Mesenchymal stem cell (in vitro differentiated cells and primary cell): ENCODE results near the gene ABHD5.

Experiments used
- DNase-seq: peaks from one replicate; pipeline ENCODE4 v3.0.0-alpha.2; 2013
- H2AFZ ChIP-seq: one replicate; pipeline ENCODE4 v1.6.1; 2013; ENCODE audit warnings: low read depth, mild to moderate bottlenecking, control low read depth, inconsistent platforms, low read length, moderate library complexity
- H2AK5ac ChIP-seq: 2 replicates; pipeline ENCODE4 v1.6.1; 2013; ENCODE audit warnings: low read length, moderate library complexity, mild to moderate bottlenecking, inconsistent platforms; ENCODE audit not compliant: severe bottlenecking
- H2BK120ac ChIP-seq: one replicate; pipeline ENCODE4 v1.6.1; 2013; ENCODE audit warnings: low read depth, mild to moderate bottlenecking, inconsistent platforms, low read length, moderate library complexity
- H2BK12ac ChIP-seq, 2 experiments: one replicate each; pipeline ENCODE4 v1.6.1; 2013; ENCODE audit warnings: inconsistent platforms in 2 of 2, low read length in 2 of 2, mild to moderate bottlenecking in 2 of 2, moderate library complexity in 2 of 2, control low read depth in 1 of 2
- H2BK15ac ChIP-seq: one replicate; pipeline ENCODE4 v1.6.1; 2013; ENCODE audit warnings: mild to moderate bottlenecking, low read depth, inconsistent platforms; ENCODE audit not compliant: poor library complexity, severe bottlenecking
- H2BK5ac ChIP-seq: 2 replicates; pipeline ENCODE4 v1.6.1; 2013; ENCODE audit warnings: low read depth, mild to moderate bottlenecking, low read length, control low read depth, inconsistent platforms; ENCODE audit not compliant: poor library complexity, severe bottlenecking
- H3K14ac ChIP-seq, 2 experiments: one replicate each; pipeline ENCODE4 v1.6.1; 2013; ENCODE audit warnings: inconsistent platforms in 2 of 2, low read length in 2 of 2, control low read depth in 1 of 2, mild to moderate bottlenecking in 1 of 2, moderate library complexity in 1 of 2
- H3K18ac ChIP-seq, 2 experiments: one replicate each; pipeline ENCODE4 v1.6.1; 2013; ENCODE audit warnings: inconsistent platforms in 2 of 2, low read length in 2 of 2, control low read depth in 1 of 2, low read depth in 1 of 2, mild to moderate bottlenecking in 1 of 2
- H3K23ac ChIP-seq, 2 experiments: one replicate each; pipeline ENCODE4 v1.6.1; 2013; ENCODE audit warnings: inconsistent platforms in 2 of 2, low read length in 2 of 2, mild to moderate bottlenecking in 2 of 2, moderate library complexity in 2 of 2, control low read depth in 1 of 2
- H3K27ac ChIP-seq: 2 replicates; pipeline ENCODE4 v1.5.1; 2013; ENCODE audit warnings: mild to moderate bottlenecking, moderate library complexity, low read length, control low read depth, inconsistent platforms; ENCODE audit not compliant: poor library complexity, severe bottlenecking
- H3K27me3 ChIP-seq, 2 experiments: 2 replicates each; pipeline versions ENCODE4 v1.6.1 to v1.7.0; 2013; ENCODE audit warnings: low read length in 2 of 2, mild to moderate bottlenecking in 2 of 2, moderate library complexity in 2 of 2, control low read depth in 1 of 2, inconsistent platforms in 1 of 2; ENCODE audit not compliant: control insufficient read depth in 1 of 2, insufficient read depth in 1 of 2
- H3K36me3 ChIP-seq, 2 experiments: 2 replicates each; pipeline versions ENCODE4 v1.6.1 to v1.7.0; 2013; ENCODE audit warnings: low read length in 2 of 2, control low read depth in 1 of 2, inconsistent platforms in 1 of 2, low read depth in 1 of 2, mild to moderate bottlenecking in 1 of 2; ENCODE audit not compliant: insufficient read depth in 2 of 2, control insufficient read depth in 1 of 2
- H3K4ac ChIP-seq, 2 experiments: one replicate each; pipeline ENCODE4 v1.6.1; 2013; ENCODE audit warnings: inconsistent platforms in 2 of 2, low read length in 2 of 2, mild to moderate bottlenecking in 2 of 2, moderate library complexity in 2 of 2, control low read depth in 1 of 2, low read depth in 1 of 2
- H3K4me1 ChIP-seq: 2 replicates; pipeline ENCODE4 v1.6.1; 2013; ENCODE audit warnings: low read depth, low read length, control low read depth; ENCODE audit not compliant: control insufficient read depth, insufficient read depth
- H3K4me2 ChIP-seq: 2 replicates; pipeline ENCODE4 v1.6.1; 2013; ENCODE audit warnings: low read length, mild to moderate bottlenecking, inconsistent platforms; ENCODE audit not compliant: poor library complexity, severe bottlenecking
- H3K4me3 ChIP-seq, 2 experiments: 2 replicates each; pipeline versions ENCODE4 v1.5.1 to v1.7.0; 2013; ENCODE audit warnings: low read length in 2 of 2, mild to moderate bottlenecking in 2 of 2, control low read depth in 1 of 2, low read depth in 1 of 2; ENCODE audit not compliant: insufficient read depth in 1 of 2
- H3K79me1 ChIP-seq: replicated peaks from 2 replicates; pipeline ENCODE4 v1.6.1; 2013; ENCODE audit warnings: mild to moderate bottlenecking, control low read depth, low read length, inconsistent platforms; ENCODE audit not compliant: poor library complexity, severe bottlenecking
- H3K9ac ChIP-seq: 2 replicates; pipeline ENCODE4 v1.7.0; 2013; ENCODE audit warnings: mild to moderate bottlenecking, low read length, moderate library complexity
- H3K9me3 ChIP-seq: 2 replicates; pipeline ENCODE4 v1.7.0; 2013; ENCODE audit warnings: mild to moderate bottlenecking, low read length; ENCODE audit not compliant: control insufficient read depth
- H4K8ac ChIP-seq: one replicate; pipeline ENCODE4 v1.6.1; 2013; ENCODE audit warnings: inconsistent platforms, mild to moderate bottlenecking, low read length, moderate library complexity
- H4K91ac ChIP-seq: one replicate; pipeline ENCODE4 v1.6.1; 2013; ENCODE audit warnings: mild to moderate bottlenecking, low read length, inconsistent platforms
- WGBS: methylation state at CpG from one replicate; pipeline ENCODE4 v1.1.7; 2013; ENCODE audit warnings: mixed read lengths; 5-methylcytosine and 5-hydroxymethylcytosine counted together

Gene ABHD5

DNA sequence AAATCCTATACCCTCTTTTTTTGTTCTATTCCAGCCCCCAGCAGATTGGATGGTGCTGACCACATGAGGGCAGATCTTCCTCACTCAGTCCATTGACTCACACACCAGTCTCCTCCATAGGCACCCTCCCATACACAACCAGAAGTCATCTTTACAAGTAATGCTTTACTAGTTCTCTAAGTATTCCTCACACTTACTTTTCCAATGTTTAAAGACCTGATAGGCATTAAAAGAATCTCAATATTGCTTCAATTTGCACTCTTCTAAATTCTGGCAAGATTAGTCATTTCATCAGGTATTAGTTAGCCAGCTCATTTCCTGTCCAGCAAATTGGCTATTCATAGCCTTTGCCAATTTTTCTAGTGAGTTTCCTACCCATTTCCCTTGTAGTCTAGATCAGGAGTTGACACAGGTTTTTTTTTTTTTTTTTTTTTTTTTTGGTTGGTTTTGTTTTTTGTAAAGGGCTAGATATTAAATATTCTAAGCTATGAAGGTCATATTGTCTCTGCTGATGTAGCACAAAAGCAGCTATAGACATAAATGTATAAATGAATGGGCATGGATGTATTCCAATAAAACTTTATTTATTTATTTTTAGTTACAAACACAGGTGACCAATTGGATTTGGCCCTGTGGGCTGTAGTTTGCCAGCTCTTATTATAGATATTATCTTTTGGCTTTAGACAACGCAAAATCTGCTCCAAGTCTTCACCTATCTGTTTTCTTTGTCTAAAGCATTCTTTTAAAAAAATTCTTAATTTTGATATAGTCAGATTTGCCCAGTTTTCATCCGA, 76.1 kb downstream of the ABHD5 start:
- H3K27ac ChIP-seq = peak overlapping the region; percentile 56
- H3K9ac ChIP-seq = peak overlapping the region; percentile 25
- H3K27me3 ChIP-seq = no peaks in the 10 kb centered on the region
- peak overlapping the region; percentile 42 for H2AK5ac ChIP-seq
- H2BK5ac ChIP-seq = no peak overlapping the region
- no peak overlapping the region for H4K91ac ChIP-seq
- no peaks in the 10 kb centered on the region for H3K36me3 ChIP-seq
- H2BK12ac ChIP-seq = no peak overlapping the region
- H4K8ac ChIP-seq = no peak overlapping the region
- H2BK15ac ChIP-seq = no peak overlapping the region
- no peaks in the 10 kb centered on the region for H3K79me1 ChIP-seq
- no peak overlapping the region for H2AFZ ChIP-seq
- no peak overlapping the region for H3K23ac ChIP-seq
- no peak for DNase-seq
- no peak overlapping the region for H3K4me2 ChIP-seq
- no CpG with 5 or more reads among the region's 2 CpGs for WGBS
- H3K4me3 ChIP-seq = no peak overlapping the region
- H3K14ac ChIP-seq = no peak overlapping the region
- no peak overlapping the region for H3K4ac ChIP-seq
- no peak overlapping the region for H3K18ac ChIP-seq
- H2BK120ac ChIP-seq = no peak overlapping the region
- peaks cover 30% of the 10 kb centered on the region for H3K4me1 ChIP-seq
- H3K9me3 ChIP-seq = no peaks in the 10 kb centered on the region

DNA sequence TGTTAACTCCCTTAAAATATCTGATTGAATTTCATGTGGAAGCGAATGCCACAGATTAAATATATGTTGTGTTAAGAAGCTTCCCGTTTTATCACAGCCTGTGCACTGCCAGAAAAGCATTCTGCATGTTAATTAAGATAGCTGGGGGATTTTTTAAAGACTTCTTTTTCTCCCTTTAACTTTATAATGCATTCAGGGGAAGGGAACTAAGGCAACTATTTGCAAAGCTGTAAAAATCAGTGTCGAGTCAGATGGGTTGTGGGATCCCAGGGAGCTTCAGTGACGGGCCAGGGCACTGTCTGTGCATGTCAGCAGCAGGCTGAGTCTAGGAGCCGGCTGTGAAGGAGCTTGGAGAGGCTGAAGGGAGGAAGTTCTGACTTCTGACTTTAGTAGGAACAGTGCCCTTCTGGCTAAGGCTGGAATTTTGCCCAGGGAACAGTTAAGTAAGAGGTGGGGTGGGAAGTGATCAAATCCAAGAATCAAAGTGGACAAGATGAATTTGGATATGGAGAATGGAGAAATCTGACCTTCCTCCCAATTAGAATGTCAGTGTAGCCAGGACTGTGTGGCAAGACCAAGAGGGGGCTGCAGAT, 77.7 kb downstream of the ABHD5 start:
- Histone ChIP-seq H2BK15ac (no peak overlapping the region), H3K27ac (no peak overlapping the region), H3K23ac (no peak overlapping the region), H3K4me2 (no peak overlapping the region), H4K8ac (no peak overlapping the region), H3K4me1 (peaks cover 35% of the 10 kb centered on the region), H2BK120ac (no peak overlapping the region), H3K36me3 (no peaks in the 10 kb centered on the region), H3K27me3 (no peaks in the 10 kb centered on the region), H3K14ac (no peak overlapping the region), H3K4me3 (no peak overlapping the region), H2AK5ac (no peak overlapping the region), H3K9me3 (no peaks in the 10 kb centered on the region), H2AFZ (peak overlapping the region; percentile 55), H3K18ac (no peak overlapping the region), H3K4ac (peak overlapping the region in 1 of 2 experiments; percentile 44), H2BK12ac (no peak overlapping the region), H4K91ac (no peak overlapping the region), H3K79me1 (no peaks in the 10 kb centered on the region), H2BK5ac (no peak overlapping the region), H3K9ac (peak overlapping the region; percentile 33)
- DNase-seq = no peak
- 65% methylated on average over 4 of the region's 5 CpGs for WGBS

DNA sequence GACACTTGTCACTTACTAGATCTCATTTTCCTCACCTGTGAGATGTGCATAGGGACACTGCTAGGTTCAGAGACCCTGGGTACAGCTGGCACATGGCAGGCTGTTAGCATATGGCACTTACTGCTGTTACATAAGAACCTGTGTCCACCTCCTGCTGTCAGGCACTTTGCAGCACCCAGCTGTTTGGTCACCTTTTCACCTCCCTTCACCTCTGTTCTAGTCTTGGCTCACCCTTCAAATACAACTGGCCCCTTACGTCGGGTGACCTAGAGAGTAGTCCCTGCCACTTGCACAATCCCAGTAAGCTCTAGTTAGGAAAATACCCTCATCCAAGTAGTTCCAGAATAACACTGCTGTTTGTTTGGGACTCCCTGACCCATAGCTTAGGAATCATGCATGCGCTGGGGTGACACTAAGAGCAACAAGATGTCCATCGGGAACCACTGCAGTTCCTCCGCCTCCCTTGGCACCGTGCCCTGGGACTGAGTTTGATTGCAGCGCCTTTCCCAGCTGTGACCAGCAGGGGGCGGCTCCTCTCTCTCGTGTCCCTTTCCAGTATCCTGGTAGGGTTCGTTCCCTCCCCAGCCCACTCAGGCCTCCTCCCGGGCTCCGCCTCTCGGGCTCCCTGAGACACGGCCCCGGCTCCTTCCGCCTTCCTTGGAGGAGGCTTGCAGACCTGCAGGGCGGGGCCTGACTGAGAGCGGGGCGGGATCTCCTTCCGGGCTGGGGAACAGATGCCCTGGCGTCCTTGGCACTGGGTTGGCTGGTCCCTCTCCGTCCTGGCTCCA, 78.6 kb downstream of the ABHD5 start:
- Histone ChIP-seq H2BK12ac (peak overlapping the region in 1 of 2 experiments; percentile 84), H2AK5ac (peak overlapping the region; percentile 61), H3K27ac (no peak overlapping the region), H2BK5ac (no peak overlapping the region), H4K91ac (peak overlapping the region; percentile 81), H2BK120ac (no peak overlapping the region), H3K4me2 (peak overlapping the region; percentile 62), H3K18ac (peak overlapping the region; percentile 50 to 70), H2BK15ac (no peak overlapping the region), H3K14ac (no peak overlapping the region), H3K4me1 (peaks cover 35% of the 10 kb centered on the region), H3K4me3 (peak overlapping the region; percentile 30 to 73), H3K4ac (peak overlapping the region in 1 of 2 experiments; percentile 44), H3K23ac (no peak overlapping the region), H3K79me1 (no peaks in the 10 kb centered on the region), H2AFZ (peak overlapping the region; percentile 55), H3K9ac (peak overlapping the region; percentile 74), H4K8ac (peak overlapping the region; percentile 70), H3K9me3 (no peaks in the 10 kb centered on the region), H3K27me3 (no peaks in the 10 kb centered on the region), H3K36me3 (no peaks in the 10 kb centered on the region)
- peak; percentile 96 for DNase-seq
- WGBS = 10% methylated on average over 22 of the region's 22 CpGs
